Ovary (tissue), 9 donors: ENCODE results near the gene PTGIS. TPM values are rescaled to one million over a fixed set of nuclear protein-coding genes. Genes with fewer than 3 reads are reported as not detected.

ENCODE experiments used
- DNase-seq, 5 donors: peaks; one replicate each; pipeline ENCODE4 v3.0.0-alpha.2; 2019 to 2020
- H3K27ac ChIP-seq, 2 donors: fragments of 200-600 bp; one replicate each; pipeline versions ENCODE4 v1.5.1 to v1.8.0; 2019 to 2022
- H3K27me3 ChIP-seq: fragments of 200-600 bp; one replicate; pipeline ENCODE4 v1.8.0; 2022
- H3K36me3 ChIP-seq: fragments of 200-600 bp; sonication (generic); one replicate; pipeline ENCODE4 v1.5.1; 2019
- H3K4me1 ChIP-seq: one replicate; pipeline ENCODE4 v1.8.1; 2013; ENCODE audit warnings: mild to moderate bottlenecking, moderate library complexity; ENCODE audit not compliant: insufficient read depth
- H3K4me3 ChIP-seq: fragments of 200-600 bp; sonication (generic); one replicate; pipeline ENCODE4 v1.5.1; 2017
- H3K9me3 ChIP-seq, 2 donors: fragments of 200-600 bp in 1 of 2; sonication (generic) in 1 of 2; one replicate each; pipeline versions ENCODE4 v1.5.1 to v1.8.1; 2013 to 2019; ENCODE audit warnings: mild to moderate bottlenecking in 1 of 2, moderate library complexity in 1 of 2
- CTCF ChIP-seq, 3 donors: fragments of 450-650 bp in 2 of 3; fragments of 200-600 bp in 1 of 3; IDR thresholded peaks; one replicate each; pipeline versions ENCODE4 v1.5.1 to v1.8.0; 2016 to 2022; ENCODE audit warnings: antibody characterized with exemption in 3 of 3, mild to moderate bottlenecking in 1 of 3
- EP300 ChIP-seq: sonication (generic); formaldehyde crosslinking; IDR thresholded peaks from one replicate; pipeline ENCODE4 v1.6.1; 2017; ENCODE audit warnings: antibody characterized with exemption
- POLR2A ChIP-seq: fragments of 450-650 bp; IDR thresholded peaks from one replicate; pipeline ENCODE4 v1.6.1; 2017; ENCODE audit warnings: antibody characterized with exemption, mild to moderate bottlenecking, moderate library complexity
- WGBS, 3 donors: extraction: QIAGEN DNeasy Blood & Tissue Kit in 1 of 3; methylation state at CpG; one replicate each; pipeline versions ENCODE4 v1.1.5 to v1.1.7; 2013 to 2017; 5-methylcytosine and 5-hydroxymethylcytosine counted together
- intact Hi-C, 4 donors: fragments of 100-400 bp; cut with DNase I; formaldehyde crosslinking; loops; one replicate each; pipeline versions ENCODE4 v1.11.0 to v1.15.1; 2022 to 2023
- polyA plus RNA-seq, 2 donors: library from polyadenylated mRNA; stranded (reverse); fragments of 200-250 nt in 1 of 2; fragments of 350-450 nt in 1 of 2; fragmentation: Illumina TruSeq in 1 of 2; extraction: RNeasy Lipid Tissue Mini Kit (QIAGEN cat#74804) in 1 of 2; gene quantifications; one replicate each; pipeline ENCODE4 v1.2.3, GENCODE V29; 2013 to 2014
- total RNA-seq, 7 donors: library from RNA; depleted of rRNA in 2 of 7; stranded (reverse); fragments of >200 nt in 2 of 7; fragmentation: NEBNext Ultra II Directional in 3 of 7; extraction: Animal tissue kit (Norgen Biotek cat#: 25700) in 3 of 7; gene quantifications; one replicate each; pipeline versions ENCODE4 v1.1.0 to v1.2.4, GENCODE V29; 2016 to 2023
- donor health status: DM: no; HTN: no; CAD: no; lungs with moderate emphysema.
- donor health status: DM: no; HTN: no; CAD: no.
- donor health status: Bipolar disorder and iron deficiency.
- donor health status: DM: yes; HTN: yes; CAD: no.
- donor health status: DM: no; HTN: no; CAD: no.
- donor health status: DM: yes; HTN: yes; CAD: no.

The PTGIS gene
- total and polyA plus RNA-seq, 9 donors = 38.3 to 221 (median 130) TPM

- WGBS, 3 donors = 86 to 94% (median 90%) methylated on average over 4 of the region's 4 CpGs
- intact Hi-C loops = no loop called here
- DNase-seq = no peak
- no peaks in the 10 kb centered on the region for H3K27me3 ChIP-seq
- H3K36me3 ChIP-seq = no peaks in the 10 kb centered on the region
- H3K4me1 ChIP-seq = peaks cover 28% of the 10 kb centered on the region
- TF ChIP-seq EP300 = no peak
- no peak for TF ChIP-seq POLR2A
- TF ChIP-seq CTCF (IDR thresholded peaks at IDR 0.05) = no peak
- H3K27ac ChIP-seq = peak overlapping the region in 1 of 2 donors; percentile 69
- H3K4me3 ChIP-seq = no peak overlapping the region
- H3K9me3 ChIP-seq = no peaks in the 10 kb centered on the region
Measured at GRCh38 chr20:49579195-49579594, 11.3 kb upstream of the PTGIS start.

GRCh38 chr20:49578436-49578835, 10.5 kb upstream of the PTGIS start:
- peaks cover 22% of the 10 kb centered on the region for H3K4me1 ChIP-seq
- intact Hi-C loops = no loop called here
- no peaks in the 10 kb centered on the region for H3K27me3 ChIP-seq
- H3K36me3 ChIP-seq = no peaks in the 10 kb centered on the region
- no peaks in the 10 kb centered on the region for H3K9me3 ChIP-seq
- no peak overlapping the region for H3K4me3 ChIP-seq
- 83 to 92% (median 89%) methylated on average over 4 of the region's 4 CpGs for WGBS, 3 donors
- peak overlapping the region in 1 of 2 donors; percentile 31 for H3K27ac ChIP-seq
- no peak for TF ChIP-seq POLR2A
- TF ChIP-seq EP300 = no peak
- TF ChIP-seq CTCF (IDR thresholded peaks at IDR 0.05) = no peak
- peak in 1 of 5 donors; percentile 29 for DNase-seq

- TF ChIP-seq EP300 = no peak
- no peak for TF ChIP-seq POLR2A
- no peak for TF ChIP-seq CTCF (IDR thresholded peaks at IDR 0.05)
- Histone ChIP-seq H3K9me3 (no peaks in the 10 kb centered on the region), H3K36me3 (no peaks in the 10 kb centered on the region), H3K27ac (peak overlapping the region; percentile 5 to 16), H3K27me3 (no peaks in the 10 kb centered on the region), H3K4me1 (peaks cover 29% of the 10 kb centered on the region), H3K4me3 (no peak overlapping the region)
- 26 to 28% (median 27%) methylated on average over 5 of the region's 5 CpGs for WGBS, 3 donors
- peak; percentile 39 to 67 (median 48) for DNase-seq
- intact Hi-C loops = no loop called here
Measured at GRCh38 chr20:49575551-49576060, 7.7 kb upstream of the PTGIS start.

GRCh38 chr20:49573900-49574416, 6.0 kb upstream of the PTGIS start:
- WGBS, 3 donors = 69 to 77% (median 73%) methylated on average over 8 of the region's 8 CpGs
- Histone ChIP-seq H3K4me1 (peaks cover 17% of the 10 kb centered on the region), H3K36me3 (no peaks in the 10 kb centered on the region), H3K4me3 (no peak overlapping the region), H3K27ac (peak overlapping the region in 1 of 2 donors; percentile 45), H3K9me3 (no peaks in the 10 kb centered on the region), H3K27me3 (no peaks in the 10 kb centered on the region)
- TF ChIP-seq CTCF (IDR thresholded peaks at IDR 0.05) = no peak
- TF ChIP-seq POLR2A = no peak
- no peak for TF ChIP-seq EP300
- DNase-seq = peak in 3 of 5 donors; percentile 11 to 31 (median 16)
- intact Hi-C loops = no loop called here
